Bone marrow (tissue), 2 donors: ENCODE data around the gene TMEM59L.

Experiments used
- DNase-seq, 2 donors: peaks; one replicate each; lab custom pipeline; 2025; lab: John Stamatoyannopoulos, UW

Gene TMEM59L

DNA sequence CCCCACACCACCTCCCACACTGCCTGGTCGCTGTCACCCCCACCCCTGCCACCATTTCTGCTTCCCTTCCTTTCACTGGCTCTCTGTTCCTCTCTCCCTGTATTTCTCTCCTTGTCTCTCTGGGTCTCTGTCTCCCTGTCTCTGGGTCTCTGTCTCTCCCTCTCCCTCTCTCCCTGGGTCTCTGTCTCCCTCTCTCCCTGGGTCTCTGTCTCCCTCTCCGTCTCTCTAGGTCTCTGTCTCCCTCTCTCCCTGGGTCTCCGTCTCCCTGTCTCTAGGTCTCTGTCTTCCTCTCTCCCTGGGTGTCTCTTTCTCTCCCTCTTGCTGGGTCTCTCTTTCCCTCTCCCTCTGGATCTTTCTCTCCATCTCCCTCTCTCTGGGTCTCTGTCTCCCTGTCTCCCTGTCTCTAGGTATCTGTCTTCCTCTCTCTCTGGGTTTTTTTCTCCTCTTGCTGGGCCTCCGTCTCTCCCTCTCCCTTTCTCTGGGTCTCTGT, 45.7 kb downstream of the TMEM59L start:
- DNase-seq, result no peak

DNA sequence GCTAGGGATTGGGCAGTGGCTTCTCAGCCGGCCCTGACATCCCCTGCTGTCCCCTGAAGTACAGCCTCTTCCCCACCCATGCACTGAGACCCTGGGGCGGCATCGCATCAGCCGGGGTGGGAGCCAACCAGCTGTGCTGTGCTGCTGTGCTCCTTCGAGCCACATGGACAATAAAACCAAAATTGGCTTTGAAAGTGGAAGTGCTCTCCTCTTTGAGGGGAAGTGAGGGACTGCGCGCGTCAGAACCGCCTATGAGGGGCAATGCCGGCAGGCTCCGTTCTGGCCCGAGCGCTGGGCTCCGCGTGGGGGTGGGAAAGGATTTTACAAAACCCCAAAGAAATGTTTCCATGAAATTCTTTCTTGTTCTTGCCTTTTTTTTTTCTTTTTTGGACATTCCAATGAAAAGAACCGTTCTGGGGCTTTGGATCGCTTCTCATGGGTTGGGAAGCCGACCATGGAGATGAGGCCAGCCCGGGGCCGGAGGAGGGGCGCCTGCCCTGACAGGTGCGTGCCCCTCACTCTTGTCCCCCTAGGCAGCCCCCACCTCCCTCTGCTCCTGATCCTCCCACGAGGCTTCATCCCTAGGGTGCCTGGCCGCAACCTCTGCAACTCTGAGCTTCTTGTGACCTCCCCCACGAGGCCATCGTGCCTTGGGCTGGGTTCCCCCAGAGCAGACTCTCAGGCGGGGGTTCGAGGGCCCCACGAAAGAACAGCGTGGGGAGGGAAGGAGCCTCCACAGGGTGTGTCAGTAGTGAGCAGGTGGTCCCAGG, 46.8 kb downstream of the TMEM59L start:
- DNase-seq, result peak; percentile 9 to 35

DNA sequence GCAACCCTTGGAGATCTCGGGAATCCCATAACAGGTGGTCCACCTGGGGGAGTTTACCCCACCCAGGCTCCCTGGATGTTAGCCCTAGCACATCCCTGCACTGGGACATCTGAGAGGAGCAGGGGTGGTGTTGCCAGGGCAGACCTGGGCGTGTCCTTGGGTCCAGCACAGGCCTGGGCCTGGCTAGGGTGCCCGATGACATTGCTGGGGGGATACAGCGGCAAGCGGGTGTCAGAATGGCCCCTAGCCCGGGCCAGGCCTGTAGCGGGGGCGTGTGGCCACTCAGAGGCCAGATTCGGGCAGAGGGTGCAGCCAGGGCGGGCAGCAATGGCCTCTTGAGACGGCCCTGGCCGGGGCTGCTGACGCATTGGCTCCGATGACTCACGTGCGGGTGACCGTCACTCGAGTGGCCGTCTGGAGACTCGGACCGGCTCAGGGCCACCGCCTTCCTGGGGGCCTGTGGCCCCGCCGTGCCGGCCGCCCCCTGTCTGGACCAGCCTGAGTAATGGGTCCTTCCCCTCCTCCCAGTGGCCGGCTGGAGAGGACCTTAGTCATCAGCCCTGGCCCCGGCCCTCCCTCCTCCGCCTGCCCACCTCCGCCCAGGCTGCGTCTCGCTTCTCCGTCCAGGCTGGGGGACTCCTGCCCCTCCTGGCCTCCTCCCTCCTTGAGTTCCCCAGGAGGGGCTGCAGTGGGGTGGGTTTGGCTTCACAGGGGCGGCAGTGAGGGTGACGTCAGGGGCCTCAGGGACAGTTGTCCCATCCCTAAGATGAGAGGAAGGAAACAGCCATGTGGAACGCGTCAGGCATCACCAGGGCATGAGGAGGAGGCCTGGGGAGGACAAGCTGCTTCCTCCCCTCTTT, 47.6 kb downstream of the TMEM59L start:
- no peak for DNase-seq

DNA sequence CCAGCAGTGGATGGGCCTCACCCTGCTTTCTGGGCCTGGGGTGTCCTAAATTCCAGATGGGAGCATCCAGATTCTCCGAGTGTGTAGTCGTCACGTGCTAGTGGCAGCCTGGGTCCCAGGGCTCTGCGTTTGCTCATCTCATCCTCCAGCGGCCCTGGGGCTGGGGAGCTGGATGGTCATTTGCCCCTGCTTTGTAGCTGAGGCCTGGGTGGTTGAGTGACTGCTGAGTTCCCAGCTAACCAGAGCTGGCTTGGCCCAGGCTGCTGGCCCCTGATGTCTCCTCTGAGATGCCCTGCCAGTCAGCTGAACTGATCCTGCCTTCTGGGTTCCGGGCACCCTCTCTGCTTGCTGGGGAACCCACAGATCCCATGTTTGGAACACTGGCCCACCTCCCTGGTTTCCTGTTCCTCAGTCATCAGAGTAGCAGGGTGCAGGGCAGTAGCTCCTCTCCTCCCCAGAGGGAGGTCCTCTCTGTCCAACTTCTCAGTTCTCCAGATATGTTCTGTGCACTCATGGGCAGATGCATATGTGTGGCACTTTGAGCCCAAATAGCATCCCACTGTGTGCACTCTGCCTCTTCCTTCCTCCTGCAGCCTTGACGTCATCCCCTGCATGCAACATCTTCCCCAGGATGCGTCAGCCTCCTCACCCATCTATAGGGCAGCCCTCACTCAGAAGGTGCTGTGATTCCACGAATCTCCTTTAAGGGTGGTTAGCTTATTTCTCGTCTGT, 48.4 kb downstream of the TMEM59L start:
- DNase-seq, result no peak

DNA sequence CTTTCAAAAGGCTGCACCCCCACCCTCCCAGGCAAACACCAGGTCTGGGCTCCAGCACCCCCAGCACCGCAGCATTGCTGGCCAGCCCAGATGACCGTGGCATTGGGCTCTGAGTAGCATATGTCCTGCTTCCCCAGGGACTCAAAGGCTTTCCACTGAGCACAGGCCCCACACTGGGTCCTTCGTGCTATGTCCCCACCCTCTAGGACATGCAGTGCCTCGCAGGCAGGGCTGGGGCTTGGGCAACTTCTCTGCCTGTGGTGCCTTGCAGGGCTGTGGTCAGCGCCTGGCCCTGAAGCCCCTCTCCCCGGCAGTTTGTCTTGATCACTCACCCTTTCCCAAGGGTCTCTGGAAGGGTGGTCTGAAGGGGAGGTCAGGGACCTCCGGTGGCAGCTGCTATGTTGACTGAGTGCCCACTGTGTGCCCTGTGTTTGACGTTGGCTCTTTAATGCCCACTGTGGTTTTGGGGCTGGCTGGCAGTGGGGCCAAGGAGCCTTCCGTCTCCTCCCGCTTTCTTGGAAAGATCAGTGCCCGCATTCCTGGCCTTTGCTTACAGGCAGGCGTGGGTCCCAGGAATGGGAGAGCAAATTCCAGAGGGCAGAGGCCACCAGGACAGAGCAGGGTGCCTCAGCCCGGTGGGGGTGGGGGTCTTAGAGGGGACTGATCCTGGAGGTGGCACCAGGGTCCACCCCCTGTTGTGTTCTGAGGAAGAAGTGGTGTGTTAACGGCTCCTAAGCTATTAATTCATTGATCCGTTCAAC, 50.5 kb downstream of the TMEM59L start:
- no peak for DNase-seq

DNA sequence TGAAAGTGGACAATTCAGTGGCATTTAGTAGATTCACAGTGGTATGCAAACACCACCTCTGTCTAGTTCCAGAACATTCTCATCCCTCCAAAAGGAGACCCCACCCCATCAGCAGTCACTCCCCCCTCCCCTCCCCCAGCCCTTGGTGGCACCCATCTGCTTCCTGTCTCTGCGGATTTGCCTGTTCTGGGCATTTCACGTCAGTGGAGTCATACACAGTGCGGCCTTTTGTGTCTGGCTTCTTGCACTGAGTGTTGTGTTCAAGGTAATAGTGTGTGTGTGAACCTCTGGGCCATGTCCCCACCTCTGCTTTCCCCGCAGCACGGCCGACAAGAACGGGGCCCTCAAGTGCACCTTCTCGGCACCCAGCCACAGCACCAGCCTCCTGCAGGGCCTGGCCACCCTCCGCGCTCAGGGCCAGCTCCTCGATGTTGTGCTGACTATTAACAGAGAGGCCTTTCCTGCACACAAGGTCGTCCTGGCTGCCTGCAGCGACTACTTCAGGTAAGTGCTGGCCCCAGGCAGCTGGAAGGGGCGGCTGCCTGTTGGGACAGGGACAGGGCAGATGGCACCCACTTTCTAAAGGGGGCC, 51.4 kb downstream of the TMEM59L start:
- DNase-seq, result peak in 1 of 2 donors; percentile 14

DNA sequence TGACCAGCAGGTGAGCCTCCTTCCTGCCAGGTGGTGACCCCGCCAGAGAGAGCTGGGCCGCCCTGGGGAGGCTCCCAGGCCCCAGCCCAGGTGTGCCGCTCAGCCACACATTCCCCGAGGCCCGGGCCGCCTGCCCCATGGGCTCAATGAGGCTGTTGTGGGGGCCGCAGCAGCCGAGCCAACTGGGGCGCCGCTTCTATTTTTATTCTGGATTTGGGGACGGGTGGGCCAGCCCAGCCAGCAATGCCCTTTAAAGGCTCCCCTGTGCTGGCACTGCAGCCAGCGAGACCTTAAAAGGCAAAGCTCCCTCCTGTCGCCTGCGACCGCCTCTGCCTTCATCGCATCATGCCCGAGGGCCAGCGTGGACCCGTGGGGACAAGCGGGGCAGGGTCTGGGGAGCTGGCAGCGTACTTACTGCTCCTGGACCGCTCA, 53.1 kb downstream of the TMEM59L start:
- DNase-seq, result no peak

DNA sequence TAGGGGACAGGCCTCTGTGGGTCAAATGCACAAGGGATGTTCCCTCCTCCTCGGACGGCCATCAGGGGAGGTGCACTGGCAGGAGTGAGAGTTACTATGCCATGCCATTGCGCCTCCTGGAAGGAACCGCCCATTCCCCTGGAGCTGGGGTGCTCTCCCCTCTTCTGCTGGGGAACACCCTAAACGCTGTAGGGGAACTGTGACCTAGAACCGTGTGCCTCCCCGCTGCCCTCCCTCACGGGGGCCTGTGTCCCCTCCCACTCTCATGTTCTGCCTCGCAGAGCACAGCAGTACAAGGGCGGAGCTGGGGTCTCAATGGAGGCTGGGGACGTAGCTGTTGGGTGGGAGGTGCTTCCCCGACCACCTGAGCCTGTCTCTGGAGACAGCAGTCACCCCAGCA, 53.6 kb downstream of the TMEM59L start:
- no peak for DNase-seq

DNA sequence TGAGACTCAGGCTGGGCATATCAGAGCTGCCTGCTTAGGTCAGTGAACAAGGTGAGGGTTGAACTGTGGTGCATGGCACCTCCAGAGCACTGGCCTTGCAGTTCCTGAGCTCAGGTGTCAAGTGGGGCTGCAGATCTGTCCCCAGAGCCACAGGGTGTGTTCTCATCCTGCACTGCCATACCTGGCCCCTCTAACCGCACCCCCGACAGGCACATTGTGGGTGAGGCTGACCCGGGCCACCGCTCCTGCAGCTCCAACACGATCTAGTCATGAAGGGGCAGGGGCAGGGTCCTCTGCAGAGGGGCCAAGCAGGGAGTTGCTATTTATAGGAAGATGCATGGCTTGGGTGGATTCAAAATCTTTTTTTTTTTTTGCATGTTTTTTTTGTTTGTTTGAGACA, 54.1 kb downstream of the TMEM59L start:
- DNase-seq, result no peak

DNA sequence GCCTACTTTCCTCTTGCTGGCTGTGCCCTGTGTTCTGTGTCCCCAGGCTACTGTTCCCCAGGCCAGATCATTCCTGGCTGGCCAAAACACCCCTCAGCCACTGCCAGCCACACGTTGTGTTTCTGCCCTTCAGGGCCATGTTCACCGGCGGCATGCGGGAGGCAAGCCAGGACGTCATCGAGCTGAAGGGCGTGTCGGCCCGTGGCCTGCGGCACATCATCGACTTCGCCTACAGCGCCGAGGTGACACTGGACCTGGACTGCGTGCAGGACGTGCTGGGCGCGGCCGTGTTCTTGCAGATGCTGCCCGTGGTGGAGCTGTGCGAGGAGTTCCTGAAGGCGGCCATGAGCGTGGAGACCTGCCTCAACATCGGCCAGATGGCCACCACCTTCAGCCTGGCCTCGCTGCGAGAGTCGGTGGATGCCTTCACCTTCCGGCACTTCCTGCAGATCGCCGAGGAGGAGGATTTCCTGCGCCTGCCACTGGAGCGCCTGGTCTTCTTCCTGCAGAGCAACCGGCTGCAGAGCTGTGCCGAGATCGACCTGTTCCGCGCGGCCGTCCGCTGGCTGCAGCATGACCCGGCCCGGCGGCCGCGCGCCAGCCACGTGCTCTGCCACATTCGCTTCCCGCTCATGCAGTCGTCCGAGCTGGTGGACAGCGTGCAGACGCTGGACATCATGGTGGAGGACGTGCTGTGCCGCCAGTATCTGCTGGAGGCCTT, 55.0 kb downstream of the TMEM59L start:
- no peak for DNase-seq

DNA sequence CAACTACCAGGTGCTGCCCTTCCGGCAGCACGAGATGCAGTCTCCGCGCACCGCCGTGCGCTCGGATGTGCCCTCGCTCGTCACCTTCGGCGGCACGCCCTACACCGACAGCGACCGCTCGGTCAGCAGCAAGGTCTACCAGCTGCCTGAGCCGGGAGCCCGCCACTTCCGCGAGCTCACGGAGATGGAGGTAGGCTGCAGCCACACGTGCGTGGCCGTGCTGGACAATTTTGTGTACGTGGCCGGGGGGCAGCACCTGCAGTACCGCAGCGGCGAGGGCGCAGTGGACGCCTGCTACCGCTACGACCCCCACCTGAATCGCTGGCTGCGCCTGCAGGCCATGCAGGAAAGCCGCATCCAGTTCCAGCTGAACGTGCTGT, 55.6 kb downstream of the TMEM59L start:
- DNase-seq, result no peak

DNA sequence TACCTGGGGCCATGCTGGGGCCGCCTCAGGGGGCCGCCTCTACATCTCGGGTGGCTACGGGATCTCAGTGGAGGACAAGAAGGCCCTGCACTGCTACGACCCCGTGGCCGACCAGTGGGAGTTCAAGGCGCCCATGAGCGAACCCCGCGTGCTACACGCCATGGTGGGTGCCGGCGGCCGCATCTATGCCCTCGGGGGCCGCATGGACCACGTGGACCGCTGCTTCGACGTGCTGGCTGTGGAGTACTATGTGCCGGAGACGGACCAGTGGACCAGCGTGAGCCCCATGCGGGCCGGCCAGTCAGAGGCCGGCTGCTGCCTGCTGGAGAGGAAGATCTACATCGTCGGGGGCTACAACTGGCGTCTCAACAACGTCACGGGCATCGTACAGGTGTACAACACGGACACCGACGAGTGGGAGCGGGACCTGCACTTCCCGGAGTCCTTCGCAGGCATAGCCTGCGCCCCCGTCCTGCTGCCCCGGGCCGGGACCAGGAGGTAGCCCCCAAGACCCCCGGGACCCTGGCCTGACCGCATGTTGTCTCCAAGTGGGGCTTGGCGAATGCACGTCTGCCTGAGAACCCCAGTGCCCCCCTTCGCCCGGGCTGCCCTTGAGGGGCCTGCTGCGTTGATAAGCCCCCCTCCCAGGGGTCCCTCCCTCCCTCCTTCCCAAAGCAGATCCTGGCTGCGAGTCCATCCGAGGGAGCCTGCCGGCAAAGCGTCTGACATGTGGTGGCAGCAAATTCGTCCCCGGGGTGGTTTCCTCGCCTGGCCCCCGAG, 56.3 kb downstream of the TMEM59L start:
- DNase-seq, result no peak

DNA sequence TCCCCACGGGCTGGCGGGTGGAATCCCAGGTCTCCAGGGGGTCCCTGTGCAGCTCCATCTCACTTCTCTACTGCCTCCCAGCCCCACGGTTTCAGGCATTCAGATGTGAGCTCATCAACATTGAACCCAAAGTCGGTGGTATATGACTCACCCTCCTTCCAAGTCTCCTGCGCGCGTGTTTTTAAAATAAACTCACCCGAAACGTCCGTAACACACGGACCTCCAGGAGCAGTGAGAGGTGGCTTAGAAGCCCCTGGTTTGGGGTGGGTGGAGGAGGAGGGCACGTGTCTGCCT, 56.8 kb downstream of the TMEM59L start:
- no peak for DNase-seq

DNA sequence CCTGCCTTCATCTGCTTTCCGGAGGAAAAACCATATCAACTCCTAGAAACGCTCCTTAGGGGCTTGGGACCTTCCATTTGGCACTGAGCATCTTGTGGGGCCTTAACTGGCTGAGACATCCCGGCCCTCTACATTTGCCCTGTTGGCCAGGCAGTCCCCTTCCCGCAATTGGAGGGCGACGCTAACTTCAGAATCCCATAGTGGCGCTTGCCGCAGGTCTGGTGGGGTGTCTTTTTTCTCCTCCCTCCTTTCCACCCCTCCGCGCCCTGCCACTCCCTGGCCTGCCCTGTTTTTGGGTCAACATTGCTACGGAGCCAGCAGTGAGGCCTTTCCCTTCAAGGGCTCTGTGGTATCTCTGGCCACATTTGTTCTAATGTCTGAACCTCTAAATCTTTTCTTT, 57.2 kb downstream of the TMEM59L start:
- DNase-seq, result no peak

DNA sequence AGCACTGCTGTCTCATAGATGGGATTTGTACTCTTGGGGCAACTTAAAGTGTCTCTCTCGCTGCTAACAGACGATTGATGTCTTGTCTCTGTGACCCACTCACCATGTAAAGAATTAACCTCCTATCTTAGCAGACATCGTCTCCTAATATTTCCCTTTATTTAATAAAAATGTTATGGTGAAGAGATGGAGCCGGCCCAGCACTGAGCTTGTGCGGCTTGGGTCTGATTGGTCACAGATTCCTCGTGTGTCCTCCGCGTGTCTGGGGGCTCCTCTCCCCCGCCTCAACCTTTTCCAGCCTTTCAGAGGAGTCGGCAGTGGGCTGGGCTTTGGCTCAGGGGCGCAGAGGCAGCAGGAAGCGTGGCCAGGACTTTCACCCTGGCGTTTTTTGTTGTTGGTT, 57.6 kb downstream of the TMEM59L start:
- DNase-seq, result no peak
